Amygdala (tissue), 56 donors: ENCODE results near the gene MAML2.
A peak's percentile ranks its signal among the peaks of the same experiment; 100 is the strongest.

Experiments
- DNase-seq, 56 donors: peaks; one replicate each; lab custom pipeline; 2025; lab: John Stamatoyannopoulos, UW

The MAML2 gene

DNA sequence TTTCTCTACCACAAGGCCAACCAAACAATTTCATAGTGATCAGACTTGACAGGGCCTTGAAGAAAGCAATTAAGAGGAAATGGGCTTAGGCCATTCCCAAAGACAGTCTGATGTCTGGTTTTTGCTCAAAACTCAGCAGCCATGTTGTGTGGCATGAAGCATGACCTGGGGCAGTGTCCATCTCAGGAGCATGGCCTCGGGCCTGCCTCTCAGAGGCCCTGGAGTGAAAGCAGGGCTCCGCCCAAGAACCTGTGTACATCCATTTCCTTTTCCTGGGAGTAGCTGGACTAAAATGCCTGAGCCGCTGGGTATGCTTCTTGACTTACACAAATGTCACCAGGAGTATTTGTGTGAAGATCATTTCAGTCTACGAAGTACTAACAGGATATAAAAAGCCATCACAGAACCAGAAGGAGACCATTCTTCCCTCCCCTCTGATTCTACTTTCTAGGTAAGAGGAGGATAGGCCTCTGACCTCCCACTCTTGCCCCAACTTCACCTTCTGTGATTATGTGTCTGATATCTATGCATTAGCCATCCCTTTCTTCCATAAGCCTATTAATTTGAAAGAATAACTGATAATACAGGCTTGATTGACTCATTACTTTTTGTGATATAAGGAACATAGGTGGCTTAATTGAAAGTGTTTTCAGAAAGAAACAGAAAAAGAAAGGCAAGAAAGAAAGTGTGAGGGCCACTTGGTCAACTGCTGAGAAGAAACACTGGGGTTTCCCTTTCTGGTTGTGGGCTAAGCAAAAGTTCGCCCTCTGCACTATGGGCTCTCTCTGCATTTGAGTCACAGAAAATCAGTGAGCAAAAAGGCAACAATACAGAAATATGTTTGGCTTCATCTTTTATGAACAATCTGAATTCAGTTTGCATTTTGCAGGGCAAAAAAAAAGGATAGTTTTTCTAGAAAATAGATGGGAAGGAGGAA lies 230.5 kb downstream of the MAML2 start:
- DNase-seq: no peak

- DNase-seq: no peak
These were observed 231.7 kb downstream of the MAML2 start for GRCh38 chr11:96111308-96111707.

GRCh38 chr11:96110302-96110701 lies 232.7 kb downstream of the MAML2 start:
- DNase-seq: no peak

- DNase-seq: no peak
These were observed 233.5 kb downstream of the MAML2 start for GRCh38 chr11:96109331-96110030.

DNA sequence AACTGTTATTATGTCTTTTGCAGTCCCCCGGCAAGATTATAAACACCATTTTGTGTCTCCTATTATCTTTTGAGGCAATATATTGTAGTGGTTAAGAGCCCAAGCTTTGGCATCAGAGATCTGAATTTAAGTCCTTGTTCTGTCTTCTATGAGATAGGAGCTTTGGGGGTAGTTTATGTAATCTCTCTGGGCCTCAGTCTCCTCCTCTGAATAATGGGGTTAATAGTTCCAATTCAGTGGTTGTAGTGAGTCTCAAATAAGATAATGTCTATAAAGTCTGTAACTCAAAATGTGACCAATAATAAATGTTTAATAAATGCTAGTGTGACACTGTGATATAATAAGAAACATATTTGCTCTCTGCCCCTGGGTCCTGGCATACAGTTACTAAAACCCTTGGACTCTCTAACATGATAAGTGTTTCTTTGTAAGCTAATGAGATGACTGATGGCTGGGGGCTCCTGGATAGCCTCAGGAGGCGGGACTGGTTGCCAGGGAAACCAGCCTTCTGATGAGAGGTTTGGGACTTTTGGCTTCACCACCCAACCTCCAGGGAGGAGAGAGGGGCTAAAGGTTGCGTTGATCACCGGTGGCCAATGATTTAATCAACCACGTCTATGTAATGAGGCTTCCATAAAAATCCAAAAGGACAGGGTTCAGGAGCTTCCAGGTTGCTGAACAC lies 235.7 kb downstream of the MAML2 start:
- DNase-seq: no peak

DNA sequence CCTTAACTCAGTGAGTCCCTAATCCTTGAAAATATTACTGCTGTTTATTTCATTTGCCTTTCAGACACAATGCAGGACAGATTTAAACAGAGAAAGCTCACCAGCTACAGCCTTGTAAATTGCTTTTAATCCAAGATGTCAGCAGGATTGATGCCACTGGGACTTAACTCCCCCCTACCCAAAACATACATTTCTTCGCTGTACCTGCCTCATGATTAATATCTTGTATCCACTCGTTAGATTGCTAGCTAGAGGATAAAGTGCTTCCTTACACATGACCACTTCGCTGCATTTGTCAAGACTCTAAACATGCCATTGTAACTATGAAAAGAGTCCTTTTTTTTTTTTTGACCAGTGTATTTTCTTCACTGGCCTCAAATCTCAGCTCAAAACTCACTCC lies 236.3 kb downstream of the MAML2 start:
- DNase-seq: no peak

GRCh38 chr11:96105944-96106343 lies 237.1 kb downstream of the MAML2 start:
- DNase-seq: no peak

GRCh38 chr11:96105197-96105895 lies 237.6 kb downstream of the MAML2 start:
- no peak for DNase-seq

- no peak for DNase-seq
These were observed 238.5 kb downstream of the MAML2 start for GRCh38 chr11:96104496-96104895.

DNA sequence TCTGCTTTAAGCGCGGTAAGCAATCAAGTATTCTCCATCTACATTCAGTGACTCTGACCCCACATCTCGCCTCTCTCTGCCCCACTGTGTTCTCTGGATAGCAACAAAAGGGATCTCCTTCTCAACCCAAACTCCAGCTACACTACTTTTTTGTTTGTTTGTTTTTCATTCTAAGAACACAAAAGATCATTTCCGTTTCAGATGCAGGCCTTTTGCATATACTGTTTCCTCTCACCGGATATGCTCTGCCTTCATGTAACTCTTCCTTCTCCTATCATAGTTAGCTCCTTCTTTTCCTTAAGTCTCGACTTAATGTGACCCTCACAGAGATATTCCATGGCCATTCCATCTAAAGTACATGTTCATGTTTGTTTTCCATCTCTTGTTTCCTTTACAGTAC lies 239.3 kb downstream of the MAML2 start:
- no peak for DNase-seq

GRCh38 chr11:96103102-96103501 lies 239.9 kb downstream of the MAML2 start:
- DNase-seq: no peak

DNA sequence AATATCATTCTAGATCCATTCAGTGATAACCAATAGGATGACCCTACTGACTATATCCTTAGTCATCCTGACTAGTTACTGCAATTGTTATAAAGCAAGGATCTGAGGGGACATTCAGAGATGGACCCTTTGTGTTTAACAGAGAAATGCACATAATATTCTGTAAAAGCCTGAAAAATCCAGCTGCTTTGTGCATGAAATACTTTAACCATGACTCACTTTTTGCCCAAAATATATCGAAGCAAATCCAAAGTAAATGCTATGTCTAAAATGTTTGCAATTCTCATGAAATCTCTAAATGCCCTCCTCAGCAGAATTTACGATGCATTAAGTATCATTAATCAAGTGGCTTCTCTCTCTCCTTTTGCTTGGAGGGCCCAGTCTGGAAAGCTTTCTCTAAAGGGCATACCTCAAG lies 240.3 kb downstream of the MAML2 start:
- no peak for DNase-seq

GRCh38 chr11:96101146-96101545 lies 241.8 kb downstream of the MAML2 start:
- DNase-seq: no peak

GRCh38 chr11:96098511-96099241 lies 244.3 kb downstream of the MAML2 start:
- DNase-seq: no peak

GRCh38 chr11:96097844-96098421 lies 245.1 kb downstream of the MAML2 start:
- no peak for DNase-seq

DNA sequence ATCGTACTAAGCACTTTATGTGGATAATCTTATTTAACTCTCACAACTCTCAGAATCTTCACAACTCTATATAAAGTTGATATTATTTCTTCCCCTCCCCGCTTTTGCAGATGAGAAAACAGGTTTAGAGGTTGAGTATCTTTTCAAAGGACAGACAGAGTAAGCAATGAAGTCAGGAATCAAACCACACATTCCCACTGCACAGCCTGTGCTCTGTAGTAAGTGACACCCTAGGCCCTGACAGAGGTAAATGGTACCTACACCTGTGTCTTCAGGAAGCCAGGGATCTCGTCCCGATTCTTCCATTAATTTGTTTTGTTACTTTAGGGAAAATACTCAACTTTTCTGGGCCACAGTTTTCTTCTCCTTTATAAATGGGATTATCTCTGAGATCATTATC lies 246.6 kb downstream of the MAML2 start:
- no peak for DNase-seq

GRCh38 chr11:96095884-96096303 lies 247.1 kb downstream of the MAML2 start:
- DNase-seq: no peak

DNA sequence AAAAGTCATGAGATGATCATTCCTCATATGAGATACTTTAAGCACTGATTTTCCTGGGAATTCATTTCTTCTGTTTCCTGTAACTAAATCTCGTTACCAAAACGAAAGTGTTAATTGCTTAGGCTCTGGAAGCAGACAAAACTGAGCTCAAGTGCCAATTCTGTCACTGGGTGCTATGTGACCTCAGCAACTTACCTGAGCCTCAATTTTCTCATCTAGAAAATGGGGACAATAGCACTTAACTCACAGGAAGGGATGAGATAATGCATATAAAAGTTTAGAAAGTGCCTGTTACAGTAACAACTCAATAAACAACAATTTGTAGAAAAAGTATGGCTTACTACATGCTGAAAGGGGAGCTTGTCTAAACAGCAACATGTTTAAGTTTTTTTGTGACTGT lies 248.8 kb downstream of the MAML2 start:
- no peak for DNase-seq

DNA sequence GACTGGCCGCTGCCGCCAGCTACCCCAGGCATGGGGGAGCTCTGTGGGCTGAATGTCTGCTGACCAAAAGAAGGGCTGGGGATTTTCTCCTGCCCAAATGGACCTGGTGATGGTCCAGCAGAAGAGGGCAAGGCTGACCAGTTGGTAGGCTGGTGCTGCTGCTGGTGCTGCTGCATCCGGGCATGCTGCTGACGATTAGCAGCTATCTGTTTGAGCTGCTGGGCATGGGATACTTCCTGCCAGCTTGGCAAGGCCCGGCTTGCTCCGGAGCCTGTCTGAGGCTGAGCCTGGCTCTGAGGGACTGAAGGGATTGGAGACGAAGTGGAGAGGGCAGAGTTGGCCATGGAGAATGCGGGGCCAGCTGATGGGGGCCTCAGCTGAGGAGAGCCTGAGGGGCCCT lies 250.5 kb downstream of the MAML2 start:
- peak in 1 of 56 donors; percentile 8 for DNase-seq

- DNase-seq: no peak
These were observed 251.5 kb downstream of the MAML2 start for GRCh38 chr11:96091476-96091875.
